HG02884 (cell line): ENCODE measurements around the gene KATNA1.
A peak's percentile ranks its signal among the peaks of the same experiment; 100 is the strongest.

Experiments used
- ATAC-seq: cut with Tn5 transposase; IDR thresholded peaks from one replicate; pipeline ENCODE4 v1.9.1; 2021; ENCODE audit warnings: mild to moderate bottlenecking, moderate library complexity; ENCODE audit not compliant: unreplicated experiment

Gene KATNA1

DNA sequence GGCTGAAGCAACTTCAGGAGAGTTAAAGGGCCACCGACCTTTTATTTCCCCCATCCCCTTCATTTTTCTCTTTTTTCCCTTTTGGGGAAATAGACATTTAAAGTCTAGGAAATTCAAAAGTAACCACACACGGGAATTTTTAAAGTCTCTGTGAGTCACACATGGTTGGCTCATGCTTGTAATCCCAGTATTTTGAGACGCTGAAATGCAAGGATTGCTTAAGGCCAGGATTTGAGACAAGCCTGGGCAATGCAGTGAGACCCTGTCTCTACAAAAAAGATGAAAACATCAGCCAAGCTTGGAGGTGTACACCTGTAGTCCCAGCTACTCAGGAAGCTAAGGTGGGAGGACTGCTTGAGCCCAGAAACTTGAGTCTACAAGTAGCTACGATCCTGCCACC, 34.2 kb downstream of the KATNA1 start:
- no peak for ATAC-seq

DNA sequence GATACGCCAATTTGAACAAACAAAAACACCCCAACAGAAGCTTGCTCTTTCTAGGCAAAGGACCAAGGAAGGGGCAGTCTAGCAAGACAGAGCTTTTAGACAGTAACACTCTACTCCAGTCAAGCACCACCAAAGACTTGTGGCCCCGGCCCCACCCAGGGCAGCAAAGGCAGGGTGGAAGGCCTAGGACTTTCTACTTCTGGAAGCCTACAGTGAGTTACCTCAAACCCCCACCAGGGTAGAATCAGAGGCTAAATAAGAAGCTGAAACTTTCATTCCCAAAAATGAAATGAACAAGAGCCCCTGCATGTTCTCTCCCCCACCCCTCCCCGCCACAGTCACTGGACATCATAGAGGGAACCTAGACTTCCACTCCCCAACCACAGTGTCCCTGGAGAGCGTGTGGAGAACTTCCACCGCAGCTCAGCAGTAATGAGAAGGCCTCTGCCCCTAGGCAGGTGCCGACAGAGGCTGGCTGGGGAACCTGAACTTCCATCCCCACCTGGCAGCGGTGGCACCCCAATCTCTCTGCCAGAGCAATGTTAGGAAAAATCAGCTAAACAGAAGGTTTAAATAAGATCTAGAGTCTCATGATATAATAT, 40.0 kb downstream of the KATNA1 start:
- ATAC-seq = no peak

DNA sequence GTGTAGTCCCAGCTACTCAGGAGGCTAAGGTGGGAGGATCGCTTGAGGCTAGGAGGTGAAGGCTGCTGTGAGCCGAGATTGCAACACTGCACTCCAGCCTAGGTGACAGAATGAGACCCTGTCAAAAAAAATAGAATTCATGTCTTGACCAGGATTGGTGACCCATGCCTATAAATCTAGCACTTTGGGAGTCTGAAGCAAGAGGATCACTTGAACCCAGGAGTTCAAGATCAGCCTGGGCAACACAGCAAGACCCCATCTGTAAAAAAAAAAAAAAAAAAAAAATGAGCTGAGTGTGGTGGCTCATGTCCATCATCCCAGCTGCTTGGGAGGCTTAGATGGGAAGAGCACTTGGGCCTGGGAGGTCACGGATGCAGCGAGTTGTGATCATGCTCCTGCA, 48.0 kb downstream of the KATNA1 start:
- ATAC-seq = no peak

DNA sequence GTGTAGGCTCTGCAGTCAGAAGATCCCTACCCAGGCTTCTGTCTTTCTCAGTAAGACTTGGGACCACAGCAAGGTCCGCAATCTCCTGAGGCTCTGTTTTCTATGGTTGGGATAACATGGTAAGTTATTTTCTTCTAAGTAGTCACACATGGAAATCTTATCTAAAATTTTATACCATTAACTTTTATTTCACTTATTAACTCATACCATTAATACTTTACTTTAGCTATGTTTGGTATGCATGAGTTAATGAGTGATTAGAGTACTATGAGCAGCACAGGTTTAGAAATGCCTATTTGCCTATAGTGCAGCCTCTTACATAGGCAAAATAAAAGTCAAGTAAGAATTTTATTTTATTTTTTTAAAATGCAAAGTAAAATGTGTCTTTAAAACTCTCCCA, 55.1 kb downstream of the KATNA1 start:
- ATAC-seq = no peak

DNA sequence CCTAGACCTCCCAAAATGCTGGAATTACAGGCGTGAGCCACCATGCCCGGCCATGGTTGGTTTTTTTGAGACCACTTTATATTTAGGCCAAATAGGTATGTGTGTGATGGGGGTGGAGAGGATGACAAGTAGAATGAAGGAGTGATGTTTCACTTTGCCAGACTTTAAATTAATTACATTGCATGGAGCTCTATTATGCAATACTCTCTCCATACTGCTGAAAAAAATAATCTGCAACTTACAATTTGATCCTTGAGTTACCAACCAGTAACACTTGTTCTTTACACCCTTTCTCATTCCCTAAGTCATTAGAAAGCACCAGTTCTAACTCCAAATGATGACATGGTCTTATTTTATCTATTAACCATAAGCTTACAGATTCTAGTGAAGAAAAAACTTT, 55.5 kb downstream of the KATNA1 start:
- no peak for ATAC-seq

DNA sequence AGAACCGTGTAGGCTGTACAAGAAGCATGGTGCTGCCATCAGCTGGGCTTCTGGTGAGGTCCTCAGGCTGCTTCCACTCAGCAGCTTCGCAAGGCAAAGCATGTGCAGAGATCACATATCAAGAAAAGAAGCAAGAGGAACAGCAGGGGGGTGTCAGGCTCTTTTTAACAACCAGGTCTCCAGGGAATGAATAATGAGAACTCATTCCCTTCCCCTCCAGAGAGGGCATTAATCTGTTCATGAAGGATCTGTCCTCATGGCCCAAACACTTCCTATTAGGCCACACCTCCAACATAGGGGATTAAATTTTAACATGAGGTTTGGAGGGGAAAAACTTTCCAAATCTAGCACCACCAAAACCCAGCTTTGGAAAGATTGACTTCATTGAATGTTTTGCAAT, 62.4 kb downstream of the KATNA1 start:
- ATAC-seq = no peak

DNA sequence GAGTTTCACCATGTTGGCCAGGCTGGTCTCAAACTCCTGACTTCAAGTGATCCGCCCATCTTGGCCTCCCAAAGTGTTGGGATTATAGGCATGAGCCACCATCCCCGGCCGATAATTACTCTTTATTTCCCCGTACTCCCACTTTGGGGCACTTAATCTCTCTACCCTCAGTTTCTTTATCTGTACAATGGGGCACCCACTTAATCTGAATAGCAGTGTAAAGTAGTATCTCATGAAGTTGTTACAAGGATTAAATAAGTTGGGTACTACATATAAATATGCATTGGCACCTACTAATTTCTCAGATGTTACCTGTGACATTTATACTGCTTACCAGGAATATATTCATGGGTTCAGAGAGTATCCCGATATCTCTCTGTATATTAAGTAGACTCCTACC, 67.2 kb downstream of the KATNA1 start:
- ATAC-seq = no peak

DNA sequence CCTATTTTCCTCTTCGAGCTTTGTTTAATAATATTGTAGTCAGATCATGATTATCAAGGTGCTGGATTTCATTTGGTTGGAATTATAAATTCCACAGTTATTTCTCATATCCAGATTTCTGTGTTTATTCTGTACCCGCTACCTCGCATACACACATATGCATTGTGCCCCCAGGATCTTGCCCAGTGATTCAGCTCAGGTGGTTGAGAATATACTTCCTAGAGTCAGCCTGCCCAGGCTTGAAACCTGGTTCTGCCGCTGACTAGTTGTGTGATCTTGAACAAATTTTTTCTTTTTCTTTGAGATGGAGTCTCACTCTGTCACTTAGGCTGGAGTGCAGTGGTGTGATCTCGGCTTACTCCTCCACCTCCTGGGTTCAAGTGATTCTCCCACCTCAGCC, 67.6 kb downstream of the KATNA1 start:
- no peak for ATAC-seq

DNA sequence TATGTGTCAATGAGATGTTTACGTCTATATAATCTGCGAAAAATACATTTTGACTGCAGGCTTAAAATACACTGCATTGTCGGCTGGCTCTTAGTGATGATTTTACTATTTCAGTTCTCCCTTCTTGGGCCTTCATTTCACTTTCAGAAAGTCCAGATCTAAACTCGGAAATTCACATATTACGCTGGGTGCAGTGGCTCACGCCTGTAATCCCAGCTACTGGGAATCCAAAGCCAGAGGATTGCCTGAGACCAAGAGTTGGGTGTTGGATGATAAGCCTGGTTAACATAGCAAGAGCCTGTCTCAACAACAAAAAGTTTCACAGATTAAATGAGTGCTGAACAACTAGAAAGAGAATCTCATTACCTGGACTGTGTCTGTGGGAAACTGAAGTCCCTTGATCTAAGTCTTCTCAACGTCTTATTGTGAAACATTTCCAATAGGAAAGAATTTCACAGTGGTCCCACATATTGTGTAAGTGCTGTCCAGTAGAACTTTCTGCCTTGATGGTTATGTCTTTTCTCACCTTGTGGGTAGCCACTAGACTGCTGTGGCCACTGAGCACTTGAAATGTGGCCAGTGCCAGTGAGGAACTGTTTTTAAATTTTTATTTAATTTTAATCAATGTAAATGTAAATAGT, 80.4 kb downstream of the KATNA1 start:
- ATAC-seq = no peak

DNA sequence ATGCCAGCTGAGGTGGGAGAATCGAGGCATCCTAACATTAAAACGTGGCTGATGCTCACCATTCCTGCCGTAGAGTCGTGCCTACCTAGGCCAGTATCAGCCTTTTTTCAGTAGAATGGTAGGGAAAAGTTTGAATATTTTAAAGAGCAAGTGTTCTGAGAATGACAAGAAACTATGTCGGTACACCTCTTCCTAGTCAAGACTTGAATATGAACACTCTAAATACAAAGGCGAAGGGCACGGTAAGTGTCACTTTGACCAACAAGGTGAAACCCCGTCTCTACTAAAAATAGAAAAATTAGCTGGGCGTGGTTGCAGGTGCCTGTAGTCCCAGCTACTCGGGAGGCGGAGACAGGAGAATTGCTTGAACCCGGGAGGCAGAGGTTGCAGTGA, 81.3 kb downstream of the KATNA1 start:
- no peak for ATAC-seq

DNA sequence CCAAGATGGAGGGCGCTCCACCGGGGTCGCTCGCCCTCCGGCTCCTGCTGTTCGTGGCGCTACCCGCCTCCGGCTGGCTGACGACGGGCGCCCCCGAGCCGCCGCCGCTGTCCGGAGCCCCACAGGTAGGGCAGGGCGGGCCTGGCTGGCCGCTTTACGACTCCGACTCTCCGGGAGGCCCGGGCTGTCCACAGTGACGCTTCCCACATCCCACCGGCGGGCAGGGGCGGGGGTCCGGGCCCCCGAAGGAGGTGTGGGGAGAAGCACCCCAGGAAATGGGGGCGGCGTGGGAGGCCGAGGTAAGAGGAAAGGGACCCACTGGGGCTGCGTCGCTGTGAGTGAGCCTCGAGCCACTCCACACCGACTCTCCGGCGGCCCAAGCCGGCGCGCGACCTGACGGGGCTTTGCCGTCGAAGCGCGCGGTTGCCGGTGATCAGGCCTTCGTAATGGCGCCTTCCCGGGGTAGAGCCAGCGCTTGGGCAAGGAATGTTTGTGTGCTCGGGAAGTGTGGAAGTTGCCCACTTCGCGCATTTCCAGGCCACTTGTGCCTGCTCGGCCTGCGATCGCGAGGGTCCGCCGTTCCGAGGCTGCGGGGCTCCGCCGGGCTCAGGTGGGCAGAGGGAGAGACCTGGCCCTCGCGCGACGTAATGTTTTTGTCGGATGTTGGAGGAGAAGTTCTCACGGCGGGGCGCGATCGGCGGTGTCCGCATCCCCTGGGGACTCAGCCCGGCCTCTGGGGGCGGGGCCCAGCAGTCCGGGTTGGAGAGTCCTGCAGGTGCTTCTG, 81.9 kb downstream of the KATNA1 start:
- ATAC-seq = peak; percentile 6

DNA sequence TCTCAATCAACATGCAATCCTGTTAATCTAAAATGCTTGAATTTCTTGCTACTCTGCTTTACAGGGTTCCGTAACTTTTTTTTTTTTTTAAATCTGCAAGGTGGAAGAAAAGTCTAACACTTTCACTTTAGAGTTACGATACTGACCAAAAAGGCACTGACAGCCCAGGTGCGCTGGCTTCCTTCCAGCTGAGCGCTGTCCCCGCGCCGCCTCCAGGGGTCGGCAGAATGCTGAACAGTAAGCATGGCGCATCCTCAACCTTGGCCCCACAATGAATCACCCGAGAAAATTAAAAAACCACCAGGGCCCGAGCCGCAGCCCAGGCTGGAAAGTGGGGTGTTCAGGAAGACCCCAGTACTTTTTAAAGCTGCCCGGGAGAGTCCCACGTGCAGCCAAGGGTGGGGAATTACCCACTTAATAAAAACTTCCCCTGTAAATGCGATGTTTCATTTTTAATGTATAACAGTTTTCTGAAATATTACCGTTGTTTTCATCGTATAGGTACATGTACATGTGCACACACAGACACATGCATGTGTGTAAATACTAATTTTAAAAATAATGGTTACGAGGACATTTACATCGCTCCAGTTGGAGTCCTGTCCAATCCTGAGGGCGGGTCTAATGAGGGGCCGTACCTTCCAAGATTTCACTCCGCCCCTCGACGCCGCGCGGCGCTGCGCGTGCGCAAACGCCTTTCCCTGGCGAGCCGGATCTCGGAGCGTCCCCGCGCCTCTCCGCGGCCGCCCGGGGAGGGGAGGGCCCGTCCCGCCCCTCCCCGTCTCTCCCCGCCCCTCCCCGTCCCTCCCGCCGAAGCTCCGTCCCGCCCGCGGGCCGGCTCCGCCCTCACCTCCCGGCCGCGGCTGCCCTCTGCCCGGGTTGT, 82.7 kb downstream of the KATNA1 start, which contains the start of gene GINM1:
TSS of gene GINM1 (plus strand) at position 849 of the 883 bp plus-strand sequence. CDS start 40 bp downstream, outside the sequence.
- peak; percentile 72 for ATAC-seq

DNA sequence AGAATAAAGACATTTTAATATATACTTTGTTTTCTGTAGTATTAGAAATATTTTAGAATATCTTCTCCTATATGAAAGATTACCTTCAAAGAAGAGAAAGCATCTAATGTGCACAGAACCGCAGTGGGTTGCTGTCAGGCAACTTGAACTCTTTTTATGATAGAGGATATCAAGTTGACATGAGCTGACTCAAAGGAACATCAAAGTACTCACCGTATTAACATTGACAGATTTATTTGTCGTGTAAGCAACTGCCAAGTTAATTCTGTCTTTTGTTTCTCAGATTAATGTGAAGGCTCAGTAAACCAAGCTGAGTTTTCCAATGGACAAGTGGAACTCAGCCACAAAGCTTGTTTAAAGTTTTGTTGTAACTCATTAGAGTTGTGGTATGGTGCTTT, 84.6 kb downstream of the KATNA1 start:
- no peak for ATAC-seq

DNA sequence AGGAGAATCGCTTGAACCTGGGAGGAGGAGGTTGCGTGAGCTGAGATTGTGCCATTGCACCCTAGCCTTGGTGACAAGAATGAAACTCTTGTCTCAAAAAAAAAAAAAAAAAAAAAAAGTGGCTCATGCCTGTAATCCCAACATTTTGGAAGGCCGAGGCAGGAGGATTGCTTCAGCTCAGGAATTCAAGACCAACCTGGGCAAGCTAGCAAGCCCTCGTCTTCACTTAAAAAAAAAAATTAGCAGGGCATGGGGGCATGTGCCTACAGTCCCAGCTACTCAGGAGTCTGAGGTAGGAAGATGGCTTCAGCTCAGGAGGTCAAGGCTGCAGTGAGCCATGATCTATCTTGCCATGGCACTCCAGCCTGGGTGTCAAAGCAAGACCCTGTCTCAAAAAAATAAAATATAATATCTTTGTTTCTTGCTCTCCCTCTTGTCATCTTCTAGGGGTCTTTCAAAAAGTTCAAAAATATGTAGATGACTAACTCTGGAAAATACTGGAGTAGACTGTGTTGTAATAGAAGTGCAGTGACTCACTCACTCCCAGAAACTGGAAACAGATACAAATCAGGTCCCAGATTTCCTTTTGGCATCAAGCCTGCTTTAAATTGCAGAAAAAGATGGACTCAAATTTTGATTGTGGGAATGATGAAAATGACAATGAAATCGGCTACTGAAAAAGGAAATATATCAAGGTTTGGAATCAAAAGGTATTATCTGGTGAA, 85.1 kb downstream of the KATNA1 start:
- no peak for ATAC-seq

DNA sequence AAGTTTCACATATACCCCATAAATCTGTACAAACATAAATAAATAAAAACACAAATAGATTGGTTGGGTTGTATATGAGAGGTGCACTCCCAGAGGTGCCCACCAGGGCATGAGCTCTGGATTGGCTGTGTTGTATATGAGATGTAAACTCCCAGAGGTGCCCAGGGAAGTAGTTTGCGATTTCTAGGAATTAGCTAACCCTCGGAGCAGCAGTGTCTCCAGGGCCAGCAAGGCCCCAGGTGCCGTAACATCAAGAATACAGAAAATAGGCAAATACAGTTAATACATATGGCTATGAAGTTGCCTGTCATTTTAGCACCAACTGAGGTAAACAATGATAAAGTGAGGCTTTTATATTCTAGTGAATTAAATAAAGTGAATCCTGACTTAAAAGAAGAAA, 87.8 kb downstream of the KATNA1 start:
- no peak for ATAC-seq

DNA sequence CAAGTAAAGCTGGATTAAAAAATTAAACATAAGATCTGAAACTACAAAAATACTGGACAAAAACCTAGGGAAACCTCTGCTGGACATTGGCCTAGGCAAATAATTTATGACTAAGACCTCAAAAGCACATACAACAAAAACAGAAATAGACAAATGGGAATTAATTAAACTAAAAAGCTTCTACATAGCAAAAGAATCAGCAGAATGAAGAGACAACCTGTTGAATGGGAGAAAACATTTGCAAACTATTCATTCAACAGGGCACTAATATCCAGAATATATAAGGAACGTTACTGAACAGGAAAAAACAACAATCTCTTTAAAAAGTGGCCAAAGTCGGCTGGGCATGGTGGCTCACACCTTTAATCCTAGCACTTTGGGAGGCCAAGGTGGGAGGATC, 89.1 kb downstream of the KATNA1 start:
- ATAC-seq = no peak

DNA sequence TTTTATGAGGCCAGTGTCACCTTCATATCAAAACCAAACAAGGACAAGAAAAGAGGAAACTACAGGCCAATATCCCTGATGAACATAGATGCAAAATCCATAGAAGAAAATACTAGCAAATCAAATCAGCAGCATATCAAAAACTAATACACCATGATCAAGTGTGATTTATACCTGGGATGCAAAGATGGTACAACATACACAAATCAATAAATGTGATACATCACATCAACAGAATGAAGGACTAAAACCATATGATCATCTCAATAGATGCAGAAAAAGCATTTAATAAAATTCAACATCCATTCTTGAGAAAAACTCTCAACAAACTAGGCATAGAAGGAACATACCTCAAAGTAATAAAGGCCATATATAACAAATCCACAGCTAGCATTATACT, 90.5 kb downstream of the KATNA1 start:
- no peak for ATAC-seq

DNA sequence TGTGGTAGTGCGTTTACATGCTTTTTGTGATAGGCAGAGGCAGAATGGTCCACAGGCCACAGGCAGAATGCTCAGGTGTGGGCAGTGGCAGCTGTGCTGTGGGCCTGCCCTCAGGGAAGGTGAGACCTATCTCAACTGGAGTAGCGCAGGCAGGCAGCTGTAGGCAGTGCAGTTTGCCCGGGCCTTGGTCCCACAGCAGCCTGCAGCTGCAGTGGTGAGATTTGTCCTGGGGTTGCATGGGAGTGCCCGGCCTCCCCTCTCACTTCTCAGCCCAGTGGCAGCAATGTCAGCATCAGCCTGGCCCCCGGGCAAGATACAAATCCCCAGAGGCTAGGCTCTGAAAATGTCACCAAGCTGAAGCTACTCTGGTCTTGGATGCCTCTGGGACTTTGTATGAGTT, 96.6 kb downstream of the KATNA1 start:
- no peak for ATAC-seq

DNA sequence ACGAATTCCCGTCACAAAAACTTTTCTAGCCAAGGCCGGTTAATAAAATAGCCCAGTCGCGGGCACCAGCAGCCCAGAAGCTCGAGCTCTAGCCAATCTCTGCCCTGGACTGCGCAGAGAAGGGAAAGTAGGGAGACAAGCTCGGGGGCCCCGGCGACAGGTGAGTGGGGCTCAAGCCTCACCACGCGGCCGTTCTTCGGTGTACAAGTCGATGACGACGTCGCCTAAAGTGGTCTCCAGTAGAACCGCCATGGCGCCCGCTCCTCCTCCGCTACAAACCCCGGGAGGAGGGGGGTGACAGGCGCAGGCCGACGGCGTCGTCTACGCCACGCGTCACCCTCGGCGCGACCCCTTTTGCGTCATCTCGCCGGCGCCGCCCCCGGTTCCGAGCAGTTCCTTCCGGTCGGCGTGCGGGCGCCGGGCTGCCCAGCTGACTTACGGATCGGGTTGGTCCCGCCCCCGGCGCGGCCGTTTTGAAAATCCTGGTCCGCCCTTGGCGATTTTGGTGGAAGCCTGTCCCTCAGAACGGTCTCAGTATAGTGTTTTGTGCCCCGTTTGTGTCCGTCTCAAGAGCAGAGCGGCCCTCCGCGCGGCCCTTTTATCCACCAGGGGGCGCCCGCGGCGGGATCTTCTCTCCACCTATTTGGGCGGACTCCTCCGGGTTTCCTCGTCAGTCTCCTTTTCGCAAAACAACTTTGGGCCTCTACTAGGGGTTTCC, 102.6 kb downstream of the KATNA1 start, which contains the start of gene PPIL4:
TSS of gene PPIL4 (minus strand) at position 290 of the 718 bp plus-strand sequence. CDS start at position 252, 38 bp downstream.
- peak; percentile 91 for ATAC-seq

DNA sequence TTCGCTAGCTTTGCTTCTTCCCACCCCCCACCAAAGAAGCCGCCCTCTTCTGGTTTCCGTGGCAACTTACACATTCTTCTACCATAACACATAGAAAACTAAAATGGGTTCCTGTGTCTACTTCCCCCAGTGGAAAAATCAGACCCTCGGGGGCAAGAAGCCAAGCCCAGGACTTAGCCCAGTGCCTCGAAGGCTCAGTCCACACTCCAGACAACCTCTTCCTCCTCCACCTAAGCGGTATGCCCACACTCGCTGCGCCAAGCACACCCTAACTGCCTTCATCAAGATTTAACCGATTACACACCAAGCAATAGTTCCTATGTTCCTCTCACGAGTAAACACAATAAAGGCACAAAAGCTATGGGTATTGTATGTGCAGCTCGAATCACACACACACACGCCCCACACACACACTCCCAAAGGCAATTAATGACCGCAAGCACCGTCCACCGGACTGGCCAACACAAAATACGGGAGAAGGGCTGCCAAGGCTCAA, 103.2 kb downstream of the KATNA1 start:
- no peak for ATAC-seq
